Iris pigment epithelial cell (primary cell): ENCODE data around the gene GFY.

ENCODE experiments used
- DNase-seq: peaks from one replicate; pipeline ENCODE4 v3.0.0-alpha.2; 2011; ENCODE audit warnings: low read depth

The GFY gene

GRCh38 chr19:49408816-49409440, 16.3 kb upstream of the GFY start:
- no peak for DNase-seq

GRCh38 chr19:49409441-49410029, 15.7 kb upstream of the GFY start:
- no peak for DNase-seq

GRCh38 chr19:49411681-49412326, 13.4 kb upstream of the GFY start:
- DNase-seq = no peak

DNA sequence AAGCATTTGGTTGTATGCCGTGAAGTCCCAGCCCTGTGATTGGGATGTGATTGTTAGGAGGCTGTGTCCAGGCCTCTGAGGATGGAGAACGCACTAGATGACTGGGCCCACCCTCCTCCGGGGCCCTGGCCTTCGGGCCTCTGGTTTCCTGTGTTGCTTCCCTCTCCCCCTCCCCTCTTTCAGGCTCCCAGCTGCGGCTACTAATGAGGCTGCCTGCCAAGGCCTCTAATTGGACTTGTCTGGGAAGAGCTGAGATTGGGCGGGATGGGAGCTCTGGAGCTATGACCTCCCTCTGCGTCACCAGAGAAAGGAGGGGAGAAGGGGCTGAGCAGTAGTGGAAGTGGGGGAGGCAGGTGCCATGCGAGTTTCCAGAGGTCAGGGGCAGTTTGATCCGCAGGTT, 11.8 kb upstream of the GFY start:
- DNase-seq = no peak

GRCh38 chr19:49414256-49414655, 10.9 kb upstream of the GFY start:
- DNase-seq = no peak

GRCh38 chr19:49415102-49415809, 9.9 kb upstream of the GFY start:
- DNase-seq = no peak

GRCh38 chr19:49415810-49416200, 9.4 kb upstream of the GFY start:
- DNase-seq = no peak

DNA sequence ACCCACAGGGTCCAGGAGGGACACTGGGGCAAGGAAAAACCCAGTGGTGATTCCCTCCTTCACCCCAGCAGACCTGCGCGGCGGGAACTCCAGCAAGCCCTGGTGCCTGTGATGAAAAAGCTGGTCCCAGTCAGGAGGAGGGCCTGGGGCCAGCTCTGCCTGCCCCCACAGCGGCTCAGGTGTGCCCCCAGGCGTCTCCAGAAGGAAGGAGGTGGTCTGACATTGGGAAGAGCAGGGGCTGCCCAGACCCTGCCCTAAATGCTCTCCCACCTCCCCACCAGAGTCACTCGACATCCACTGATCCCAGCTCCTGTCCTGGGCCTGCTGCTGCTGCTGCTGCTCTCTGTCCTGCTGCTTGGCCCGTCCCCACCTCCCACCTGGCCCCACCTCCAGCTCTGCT, 8.1 kb upstream of the GFY start:
- no peak for DNase-seq

DNA sequence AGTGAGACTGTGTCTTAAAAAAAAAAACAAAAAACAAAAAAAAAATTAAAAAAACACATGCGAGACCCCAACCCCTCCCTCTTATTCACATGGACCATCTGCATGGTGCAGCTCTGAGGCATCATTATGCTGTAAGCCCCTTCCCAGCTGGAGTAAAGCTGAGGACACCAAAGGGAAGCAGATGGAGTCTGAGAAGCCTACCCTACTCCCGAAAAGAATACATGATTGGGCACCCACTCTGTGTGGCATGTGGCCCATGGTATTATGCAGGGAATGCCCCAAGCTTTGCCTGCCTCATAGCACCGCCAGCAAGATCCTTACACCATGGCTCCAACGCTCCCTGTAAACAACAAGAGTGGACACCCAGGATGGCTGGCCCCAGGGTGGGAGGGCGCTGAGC, 6.7 kb upstream of the GFY start:
- no peak for DNase-seq

DNA sequence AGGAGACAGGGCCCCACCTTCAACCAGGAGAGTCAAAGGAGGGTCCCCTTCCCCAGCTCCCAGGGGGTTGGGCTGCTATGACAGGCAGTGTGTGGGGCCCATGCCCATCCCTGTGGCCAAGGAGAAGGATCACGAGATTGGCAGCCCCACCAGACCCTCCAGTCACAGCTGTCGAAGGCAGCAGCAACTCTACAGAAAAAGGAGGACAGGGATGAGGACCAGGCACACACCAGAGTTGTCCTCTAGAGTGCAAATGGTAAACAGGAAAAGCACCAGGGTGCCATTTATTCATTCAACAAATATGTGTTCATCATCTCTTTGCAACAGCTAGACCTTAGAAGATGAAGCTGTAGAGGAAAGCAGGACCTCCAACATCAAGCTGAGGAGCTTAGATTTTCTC, 6.0 kb upstream of the GFY start:
- DNase-seq = no peak

GRCh38 chr19:49420227-49420626, 5.0 kb upstream of the GFY start:
- no peak for DNase-seq

- peak; percentile 43 for DNase-seq
These were observed 3.9 kb upstream of the GFY start for GRCh38 chr19:49421039-49421877.

DNA sequence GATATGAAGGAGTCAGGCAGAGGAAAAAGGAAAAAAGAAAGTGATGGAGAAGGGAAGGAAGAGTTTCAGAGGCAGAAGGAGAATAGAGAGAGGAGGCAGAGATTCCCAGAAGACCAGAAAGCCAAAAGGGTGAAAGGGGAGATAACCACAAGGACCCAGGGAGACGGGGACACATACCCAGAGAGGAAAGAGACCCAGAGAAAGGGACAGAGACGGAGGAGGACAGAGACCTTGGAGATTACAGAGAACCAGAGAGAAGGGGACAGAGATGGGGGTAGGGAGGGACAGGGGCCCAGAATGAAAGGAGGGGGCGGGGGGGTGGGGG, 3.3 kb upstream of the GFY start:
- no peak for DNase-seq

GRCh38 chr19:49422407-49423070, 2.6 kb upstream of the GFY start:
- DNase-seq = peak; percentile 36

GRCh38 chr19:49423071-49423984, 1.9 kb upstream of the GFY start, which contains the start of gene PTH2:
Gene PTH2 (minus strand): TSS chr19:49423441. CDS start chr19:49423339, 102 bp downstream.
- DNase-seq = no peak

GRCh38 chr19:49423985-49424303, 1.2 kb upstream of the GFY start:
- DNase-seq = no peak

DNA sequence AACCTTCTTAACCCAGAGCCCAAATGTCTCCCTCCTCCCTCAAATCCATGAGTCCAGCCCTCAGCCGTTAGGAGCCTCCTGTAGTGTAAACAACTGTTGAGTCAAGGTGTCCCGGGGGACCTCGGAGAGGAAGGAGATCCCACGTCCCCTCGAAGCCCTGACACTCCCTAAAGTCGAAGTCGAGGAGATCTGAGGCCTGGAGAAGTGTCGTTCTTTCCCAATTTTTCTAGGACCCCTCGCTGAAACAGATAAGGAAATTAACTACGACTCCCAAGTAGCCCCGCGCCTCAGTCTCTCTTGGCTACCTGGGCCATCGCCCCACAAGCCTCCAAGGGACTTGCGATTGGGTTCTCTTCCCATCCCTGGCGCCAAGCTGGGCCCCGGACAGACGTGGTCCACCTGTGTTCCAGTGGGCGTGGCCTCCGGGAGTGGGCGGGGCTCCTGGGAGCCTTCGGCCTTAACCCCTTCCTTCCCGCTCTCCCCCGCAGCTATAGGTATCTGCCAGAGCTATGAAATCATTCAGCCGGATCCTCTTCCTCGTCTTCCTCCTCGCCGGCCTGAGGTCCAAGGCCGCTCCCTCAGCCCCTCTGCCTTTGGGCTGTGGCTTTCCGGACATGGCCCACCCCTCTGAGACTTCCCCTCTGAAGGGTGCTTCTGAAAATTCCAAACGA, 869 bp downstream of the GFY start:
- DNase-seq = no peak

DNA sequence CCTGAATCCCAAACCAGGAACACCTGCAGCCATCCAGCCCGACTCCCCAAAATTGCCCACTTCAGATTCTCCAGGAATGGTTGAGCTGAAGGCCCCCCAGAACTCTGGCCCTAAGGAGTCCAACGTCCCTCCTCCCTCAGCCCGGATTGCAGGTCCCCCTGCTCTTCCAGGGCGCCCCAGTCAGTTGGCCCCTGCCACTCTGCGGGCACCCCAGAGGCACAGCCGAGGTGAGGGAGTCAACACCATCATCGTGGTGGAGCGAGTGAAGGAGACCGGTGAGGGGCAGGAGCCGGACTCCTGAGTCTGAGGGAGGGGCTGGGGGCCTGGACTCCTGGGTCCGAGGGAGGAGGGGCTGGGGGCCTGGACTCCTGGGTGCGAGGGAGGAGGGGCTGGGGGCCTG, 2.2 kb downstream of the GFY start:
- DNase-seq = no peak

GRCh38 chr19:49427855-49428546, 2.8 kb downstream of the GFY start:
- DNase-seq = no peak
